Neural cell (in vitro differentiated cells): Measurements from ENCODE around the gene HS1BP3. TPM values are rescaled to one million over a fixed set of nuclear protein-coding genes. Genes with fewer than 3 reads are reported as not detected.

ENCODE experiments used
- H2AFZ ChIP-seq: fragments of 200-600, 300-800 bp; sonication (generic), shearing (Covaris generic); 2 replicates; pipeline ENCODE4 v1.6.0; 2014; ENCODE audit warnings: low read depth, mild to moderate bottlenecking, antibody characterized with exemption, low read length, moderate library complexity
- H3F3A ChIP-seq: fragments of 200-600 bp; shearing (Covaris generic); 2 replicates; pipeline ENCODE4 v1.6.1; 2016; ENCODE audit warnings: mild to moderate bottlenecking, moderate library complexity, mixed read lengths, antibody characterized with exemption, low read length; ENCODE audit not compliant: insufficient read depth, poor library complexity, severe bottlenecking
- H3K27ac ChIP-seq: fragments of 200-600, 300-800 bp; sonication (generic), shearing (Covaris generic); 2 replicates; pipeline ENCODE4 v1.5.1; 2014; ENCODE audit warnings: mild to moderate bottlenecking, low read length, moderate library complexity
- H3K27me3 ChIP-seq: fragments of 300-800, 200-600 bp; sonication (generic), shearing (Covaris generic); 2 replicates; pipeline ENCODE4 v1.6.0; 2014; ENCODE audit warnings: mild to moderate bottlenecking, low read depth, low read length, moderate library complexity; ENCODE audit not compliant: insufficient read depth
- H3K36me3 ChIP-seq: fragments of 300-800, 200-600 bp; sonication (generic), shearing (Covaris generic); 2 replicates; pipeline ENCODE4 v1.5.1; 2014; ENCODE audit warnings: mild to moderate bottlenecking, antibody characterized with exemption, low read length, moderate library complexity; ENCODE audit not compliant: insufficient read depth
- H3K4me2 ChIP-seq: fragments of 300-800, 200-600 bp; sonication (generic), shearing (Covaris generic); 2 replicates; pipeline ENCODE4 v1.6.0; 2014; ENCODE audit warnings: mild to moderate bottlenecking, low read length
- H3K4me3 ChIP-seq: fragments of 300-800, 200-600 bp; sonication (generic), shearing (Covaris generic); 2 replicates; pipeline ENCODE4 v1.5.1; 2014; ENCODE audit warnings: mild to moderate bottlenecking, low read length, moderate library complexity
- H3K79me2 ChIP-seq: fragments of 200-600 bp; shearing (Covaris generic); replicated peaks from 2 replicates; pipeline ENCODE4 v1.6.0; 2014; ENCODE audit warnings: mild to moderate bottlenecking, low read length, moderate library complexity; ENCODE audit not compliant: insufficient read depth
- H3K9ac ChIP-seq: fragments of 300-800, 200-600 bp; sonication (generic), shearing (Covaris generic); 2 replicates; pipeline ENCODE4 v1.6.1; 2016; ENCODE audit warnings: mild to moderate bottlenecking, low read length, mixed read lengths
- H3K9me2 ChIP-seq: fragments of 200-600 bp; shearing (Covaris generic); 2 replicates; pipeline ENCODE4 v1.6.1; 2016; ENCODE audit warnings: mild to moderate bottlenecking, low read length, mixed read lengths; ENCODE audit not compliant: insufficient read depth
- H3K9me3 ChIP-seq: fragments of 200-600, 300-800 bp; sonication (generic), shearing (Covaris generic); 2 replicates; pipeline ENCODE4 v1.6.1; 2016; ENCODE audit warnings: mild to moderate bottlenecking, mixed run types, low read length, moderate library complexity, mixed read lengths
- H4K20me1 ChIP-seq: fragments of 200-600 bp; shearing (Covaris generic); 2 replicates; pipeline ENCODE4 v1.6.1; 2016; ENCODE audit warnings: mild to moderate bottlenecking, mixed run types; ENCODE audit not compliant: insufficient read depth
- EP300 ChIP-seq: fragments of 450-650 bp; conservative IDR thresholded peaks from 2 replicates; pipeline ENCODE4 v1.6.1; 2014; ENCODE audit warnings: antibody characterized with exemption, mild to moderate bottlenecking, moderate library complexity; ENCODE audit not compliant: poor library complexity, severe bottlenecking
- EZH2 ChIP-seq: fragments of 200-600, 300-800 bp; shearing (Covaris generic), sonication (generic); IDR thresholded peaks from 2 replicates; pipeline ENCODE4 v1.6.1; 2014; ENCODE audit warnings: antibody characterized with exemption, low read length, borderline replicate concordance, mild to moderate bottlenecking; ENCODE audit not compliant: insufficient read depth, poor library complexity, severe bottlenecking
- MXI1 ChIP-seq: fragments of 450-650 bp; conservative IDR thresholded peaks from 2 replicates; pipeline ENCODE4 v1.6.1; 2014; ENCODE audit warnings: antibody characterized with exemption, mild to moderate bottlenecking; ENCODE audit not compliant: poor library complexity, severe bottlenecking
- POLR2AphosphoS5 ChIP-seq: IDR thresholded peaks from 2 replicates; pipeline ENCODE4 v1.6.1; 2012
- RAD21 ChIP-seq: fragments of 450-650 bp; conservative IDR thresholded peaks from 2 replicates; pipeline ENCODE4 v1.6.1; 2014; ENCODE audit warnings: antibody characterized with exemption, mild to moderate bottlenecking, moderate library complexity
- SMC3 ChIP-seq: fragments of 450-650 bp; conservative IDR thresholded peaks from 2 replicates; pipeline ENCODE4 v1.6.1; 2014; ENCODE audit warnings: antibody characterized with exemption, mild to moderate bottlenecking, moderate library complexity; ENCODE audit not compliant: poor library complexity
- TAF1 ChIP-seq: IDR thresholded peaks from 2 replicates; pipeline ENCODE4 v1.6.1; 2012; ENCODE audit warnings: low read depth
- polyA plus RNA-seq: library from polyadenylated mRNA; depleted of rRNA; stranded (reverse); fragments of >200 nt; gene quantifications from 2 replicates; pipeline ENCODE4 v1.2.3, GENCODE V29; 2014
- TF ChIP-seq, protein P1 (sequence below): fragments of 450-650 bp; IDR thresholded peaks from 2 replicates; pipeline ENCODE4 v1.5.1; 2014; ENCODE audit warnings: antibody characterized with exemption, mild to moderate bottlenecking, moderate library complexity; ENCODE audit not compliant: poor library complexity, severe bottlenecking
- TF ChIP-seq, protein P2 (sequence below): IDR thresholded peaks from 2 replicates; pipeline ENCODE4 v1.6.1; 2012; ENCODE audit warnings: borderline replicate concordance

The HS1BP3 gene
- polyA plus RNA-seq, 1 donor from 2014 or later: 8.9 TPM

DNA sequence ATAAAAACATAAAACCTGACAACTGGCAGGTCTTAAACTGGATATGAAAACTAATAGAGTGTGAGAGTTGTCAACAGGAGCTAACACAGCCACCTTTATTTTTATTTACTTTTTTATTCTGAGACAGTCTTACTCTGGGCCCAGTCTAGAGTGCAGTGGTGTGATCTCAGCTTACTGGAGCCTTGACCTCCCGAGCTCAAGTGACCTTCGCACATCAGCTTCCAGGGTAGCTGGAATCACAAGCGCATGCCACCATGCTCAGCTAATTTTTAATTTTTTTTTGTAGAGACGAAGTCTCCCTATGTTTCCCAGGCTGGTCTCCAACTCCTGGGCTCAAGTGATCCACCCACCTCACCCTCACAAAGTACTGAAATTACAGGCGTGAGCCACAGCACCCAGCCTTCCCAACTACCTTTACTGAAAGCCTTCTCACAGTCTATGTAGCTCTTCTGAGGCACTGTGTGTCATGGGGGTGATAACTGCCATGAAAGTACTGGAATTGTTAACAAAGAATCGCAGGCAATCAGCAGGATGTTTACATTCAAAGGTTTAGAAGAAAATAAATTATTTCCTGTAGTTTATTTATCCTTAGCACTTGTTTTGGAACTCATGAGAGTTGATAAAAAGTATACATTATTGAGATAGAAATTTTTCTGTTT, 40.3 kb upstream of the HS1BP3 start:
- Histone ChIP-seq H3F3A (no peaks in the 10 kb centered on the region), H3K4me3 (no peak overlapping the region), H3K9me3 (no peaks in the 10 kb centered on the region), H3K27ac (no peak overlapping the region), H2AFZ (no peak overlapping the region), H3K36me3 (no peaks in the 10 kb centered on the region), H3K4me2 (no peak overlapping the region), H4K20me1 (no peaks in the 10 kb centered on the region), H3K9me2 (no peaks in the 10 kb centered on the region), H3K27me3 (no peaks in the 10 kb centered on the region), H3K9ac (no peak overlapping the region), H3K79me2 (no peaks in the 10 kb centered on the region)
- TF ChIP-seq EZH2 (no peak), TAF1 (no peak), EP300 (no peak), MXI1 (no peak), POLR2AphosphoS5 (no peak), SMC3 (no peak), RAD21 (no peak)
- TF ChIP-seq, protein P1, sequence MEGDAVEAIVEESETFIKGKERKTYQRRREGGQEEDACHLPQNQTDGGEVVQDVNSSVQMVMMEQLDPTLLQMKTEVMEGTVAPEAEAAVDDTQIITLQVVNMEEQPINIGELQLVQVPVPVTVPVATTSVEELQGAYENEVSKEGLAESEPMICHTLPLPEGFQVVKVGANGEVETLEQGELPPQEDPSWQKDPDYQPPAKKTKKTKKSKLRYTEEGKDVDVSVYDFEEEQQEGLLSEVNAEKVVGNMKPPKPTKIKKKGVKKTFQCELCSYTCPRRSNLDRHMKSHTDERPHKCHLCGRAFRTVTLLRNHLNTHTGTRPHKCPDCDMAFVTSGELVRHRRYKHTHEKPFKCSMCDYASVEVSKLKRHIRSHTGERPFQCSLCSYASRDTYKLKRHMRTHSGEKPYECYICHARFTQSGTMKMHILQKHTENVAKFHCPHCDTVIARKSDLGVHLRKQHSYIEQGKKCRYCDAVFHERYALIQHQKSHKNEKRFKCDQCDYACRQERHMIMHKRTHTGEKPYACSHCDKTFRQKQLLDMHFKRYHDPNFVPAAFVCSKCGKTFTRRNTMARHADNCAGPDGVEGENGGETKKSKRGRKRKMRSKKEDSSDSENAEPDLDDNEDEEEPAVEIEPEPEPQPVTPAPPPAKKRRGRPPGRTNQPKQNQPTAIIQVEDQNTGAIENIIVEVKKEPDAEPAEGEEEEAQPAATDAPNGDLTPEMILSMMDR: no peak
- TF ChIP-seq, protein P2, sequence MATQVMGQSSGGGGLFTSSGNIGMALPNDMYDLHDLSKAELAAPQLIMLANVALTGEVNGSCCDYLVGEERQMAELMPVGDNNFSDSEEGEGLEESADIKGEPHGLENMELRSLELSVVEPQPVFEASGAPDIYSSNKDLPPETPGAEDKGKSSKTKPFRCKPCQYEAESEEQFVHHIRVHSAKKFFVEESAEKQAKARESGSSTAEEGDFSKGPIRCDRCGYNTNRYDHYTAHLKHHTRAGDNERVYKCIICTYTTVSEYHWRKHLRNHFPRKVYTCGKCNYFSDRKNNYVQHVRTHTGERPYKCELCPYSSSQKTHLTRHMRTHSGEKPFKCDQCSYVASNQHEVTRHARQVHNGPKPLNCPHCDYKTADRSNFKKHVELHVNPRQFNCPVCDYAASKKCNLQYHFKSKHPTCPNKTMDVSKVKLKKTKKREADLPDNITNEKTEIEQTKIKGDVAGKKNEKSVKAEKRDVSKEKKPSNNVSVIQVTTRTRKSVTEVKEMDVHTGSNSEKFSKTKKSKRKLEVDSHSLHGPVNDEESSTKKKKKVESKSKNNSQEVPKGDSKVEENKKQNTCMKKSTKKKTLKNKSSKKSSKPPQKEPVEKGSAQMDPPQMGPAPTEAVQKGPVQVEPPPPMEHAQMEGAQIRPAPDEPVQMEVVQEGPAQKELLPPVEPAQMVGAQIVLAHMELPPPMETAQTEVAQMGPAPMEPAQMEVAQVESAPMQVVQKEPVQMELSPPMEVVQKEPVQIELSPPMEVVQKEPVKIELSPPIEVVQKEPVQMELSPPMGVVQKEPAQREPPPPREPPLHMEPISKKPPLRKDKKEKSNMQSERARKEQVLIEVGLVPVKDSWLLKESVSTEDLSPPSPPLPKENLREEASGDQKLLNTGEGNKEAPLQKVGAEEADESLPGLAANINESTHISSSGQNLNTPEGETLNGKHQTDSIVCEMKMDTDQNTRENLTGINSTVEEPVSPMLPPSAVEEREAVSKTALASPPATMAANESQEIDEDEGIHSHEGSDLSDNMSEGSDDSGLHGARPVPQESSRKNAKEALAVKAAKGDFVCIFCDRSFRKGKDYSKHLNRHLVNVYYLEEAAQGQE: no peak

DNA sequence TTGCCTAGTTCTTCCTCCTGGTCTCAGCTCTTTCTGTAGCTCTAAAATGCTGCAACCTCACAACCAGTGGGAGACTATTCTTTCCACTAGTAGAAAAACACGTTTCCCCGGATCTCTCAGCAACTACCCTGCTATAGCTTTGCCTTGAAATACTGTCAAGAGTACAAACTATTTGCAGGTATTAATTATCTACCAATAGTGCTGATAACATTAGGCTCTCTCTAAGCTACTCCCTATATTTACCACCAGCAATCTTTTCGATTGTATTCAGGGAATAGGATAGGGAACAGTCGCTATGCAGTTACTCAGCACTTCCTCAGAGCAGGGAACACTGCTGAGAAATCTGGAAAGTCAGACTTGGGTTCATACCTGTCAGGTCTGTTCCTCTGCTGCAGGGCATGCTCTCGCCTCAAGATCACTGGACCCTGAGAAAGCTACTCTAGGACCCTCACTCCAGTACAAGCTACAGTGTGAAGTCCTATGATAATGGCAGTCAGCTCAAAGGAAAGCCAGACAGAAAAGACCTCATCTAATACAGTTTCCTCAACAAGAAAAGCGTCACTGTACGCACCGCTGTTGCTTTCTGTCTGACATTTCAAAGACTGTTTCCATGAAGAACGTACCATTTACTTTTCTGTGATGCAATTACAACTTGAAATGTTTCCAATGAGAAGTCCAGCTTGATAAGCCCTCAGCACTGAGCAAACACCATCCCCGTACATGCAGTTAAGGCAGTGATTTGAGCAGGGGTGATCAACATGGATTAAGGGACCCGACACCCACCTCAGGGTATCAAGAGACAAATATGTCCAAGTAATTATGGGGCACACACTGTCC, 38.7 kb upstream of the HS1BP3 start:
- no peaks in the 10 kb centered on the region for H3K36me3 ChIP-seq
- no peaks in the 10 kb centered on the region for H3K27me3 ChIP-seq
- H4K20me1 ChIP-seq: no peaks in the 10 kb centered on the region
- H3K9me2 ChIP-seq: no peaks in the 10 kb centered on the region
- no peak overlapping the region for H3K4me2 ChIP-seq
- H3K27ac ChIP-seq: no peak overlapping the region
- no peak overlapping the region for H2AFZ ChIP-seq
- no peaks in the 10 kb centered on the region for H3K79me2 ChIP-seq
- TF ChIP-seq RAD21 (no peak), SMC3 (no peak), TAF1 (no peak), EZH2 (no peak), MXI1 (no peak), EP300 (no peak), POLR2AphosphoS5 (no peak)
- TF ChIP-seq, protein P1: no peak
- TF ChIP-seq, protein P2: no peak
- no peaks in the 10 kb centered on the region for H3K9me3 ChIP-seq
- no peak overlapping the region for H3K9ac ChIP-seq
- H3K4me3 ChIP-seq: no peak overlapping the region
- H3F3A ChIP-seq: no peaks in the 10 kb centered on the region
